ENCODE results near the gene GLI3. TPM values are rescaled to one million over a fixed set of nuclear protein-coding genes. Genes with fewer than 3 reads are reported as not detected.

Gene GLI3
- total RNA-seq, 1 experiment from 2014 or later = 45.0 TPM

GRCh38 chr7:42100156-42100508 lies 136.9 kb downstream of the GLI3 start:
- Histone ChIP-seq H3K79me2 (ENCODE audit: insufficient read depth, low read length) (no peaks in the 10 kb centered on the region), H3K4me2 (ENCODE audit: insufficient read depth, insufficient read length, low read length) (no peak overlapping the region), H3K4ac (ENCODE audit: low read depth, low read length) (no peak overlapping the region), H2BK5ac (ENCODE audit: insufficient read length, low read length) (no peak overlapping the region), H3K79me1 (ENCODE audit: insufficient read depth, low read depth, low read length, poor library complexity, severe bottlenecking) (no peaks in the 10 kb centered on the region), H3K23ac (ENCODE audit: insufficient read length, low read depth, low read length) (no peak overlapping the region), H2BK12ac (ENCODE audit: insufficient read length, low read depth, low read length) (no peak overlapping the region), H3T11ph (ENCODE audit: low read length) (no peak overlapping the region), H2BK20ac (ENCODE audit: low read depth, low read length, poor library complexity, severe bottlenecking) (no peak overlapping the region), H2BK120ac (ENCODE audit: low read depth, low read length, poor library complexity, severe bottlenecking) (no peak overlapping the region), H3K9me3 (ENCODE audit: control insufficient read depth, low read depth, low read length) (no peaks in the 10 kb centered on the region), H4K91ac (ENCODE audit: insufficient read length, low read depth, low read length) (no peak overlapping the region), H2AFZ (ENCODE audit: low read length) (no peak overlapping the region), H4K5ac (ENCODE audit: insufficient read length, low read depth, low read length) (no peak overlapping the region), H2BK15ac (ENCODE audit: low read depth, low read length) (no peak overlapping the region), H2AK5ac (ENCODE audit: insufficient read length, low read length) (no peak overlapping the region), H3K56ac (ENCODE audit: insufficient read length, low read depth, low read length) (no peak overlapping the region), H3K27ac (ENCODE audit: insufficient read length, low read depth, low read length) (no peak overlapping the region), H3K9ac (ENCODE audit: extremely low read depth, insufficient read length, low read length) (no peak overlapping the region), H4K8ac (replicated peaks; ENCODE audit: insufficient read length, low read depth, low read length) (no peak overlapping the region), H4K20me1 (ENCODE audit: control insufficient read depth, insufficient read depth, insufficient read length) (no peaks in the 10 kb centered on the region), H3K23me2 (ENCODE audit: insufficient read length, low read depth, low read length, poor library complexity, severe bottlenecking) (no peaks in the 10 kb centered on the region), H3K27me3 (ENCODE audit: insufficient read depth, low read length) (peaks cover 18% of the 10 kb centered on the region; the same call in 1 of the 2 replicates), H3K4me1 (ENCODE audit: insufficient read depth, low read length) (no peaks in the 10 kb centered on the region), H3K18ac (ENCODE audit: insufficient read length, low read depth, low read length) (no peak overlapping the region), H3K14ac (ENCODE audit: insufficient read depth, low read length) (no peak overlapping the region)
- Mint-ChIP-seq H3K36me3 (ENCODE audit: insufficient read depth in 1 of 3, low read depth in 3 of 3) (peaks cover 2 to 12% (median 5%) of the 10 kb centered on the region in 3 experiments; a peak in 6 of 7 replicates), H3K27me3 (ENCODE audit: low read depth) (peaks cover 13% of the 10 kb centered on the region), H3K9me3 (no peaks in the 10 kb centered on the region), H3K4me1 (peaks cover 26% of the 10 kb centered on the region in 2 experiments), H3K4me3 (no peak overlapping the region), H3K27ac (no peak overlapping the region)
- no peak for DNase-seq
- no CpG with 5 or more reads among the region's 2 CpGs for WGBS (ENCODE audit: extremely low coverage, insufficient read length, low lambda C conversion rate)
- TF ChIP-seq CTCF (conservative IDR thresholded peaks at IDR 0.05) = no peak
